Muscle layer of colon (tissue), 2 donors: ENCODE data around the gene GMPR.
A peak's percentile ranks its signal among the peaks of the same experiment; 100 is the strongest.

Source experiments
- H3K27ac ChIP-seq: one replicate; pipeline ENCODE4 v1.7.0; 2013; ENCODE audit warnings: low read depth, mild to moderate bottlenecking, low read length, moderate library complexity
- H3K27me3 ChIP-seq, 2 donors: one replicate each; pipeline ENCODE4 v1.7.0; 2013; ENCODE audit warnings: low read length in 2 of 2, mild to moderate bottlenecking in 2 of 2; ENCODE audit not compliant: insufficient read depth in 2 of 2, control insufficient read depth in 1 of 2
- H3K36me3 ChIP-seq: one replicate; pipeline ENCODE4 v1.7.0; 2013; ENCODE audit warnings: mild to moderate bottlenecking, low read length; ENCODE audit not compliant: insufficient read depth
- H3K4me1 ChIP-seq: one replicate; pipeline ENCODE4 v1.7.0; 2013; ENCODE audit warnings: mild to moderate bottlenecking, low read length; ENCODE audit not compliant: insufficient read depth
- H3K4me3 ChIP-seq, 2 donors: one replicate each; pipeline ENCODE4 v1.7.0; 2013; ENCODE audit warnings: low read length in 2 of 2, low read depth in 1 of 2, mild to moderate bottlenecking in 1 of 2, moderate library complexity in 1 of 2
- H3K9ac ChIP-seq: one replicate; pipeline ENCODE4 v1.7.0; 2013; ENCODE audit warnings: low read length
- H3K9me3 ChIP-seq: one replicate; pipeline ENCODE4 v1.7.0; 2013; ENCODE audit warnings: mild to moderate bottlenecking, low read length
- donor health status: abdominal sarcoma.
- donor health status: Adenocarcinoma of cecum.

The GMPR gene

GRCh38 chr6:16337295-16337975 is 99.0 kb downstream of the GMPR start:
- Histone ChIP-seq H3K27me3 (no peaks in the 10 kb centered on the region), H3K4me1 (peaks cover 53% of the 10 kb centered on the region), H3K27ac (peak overlapping the region; percentile 65), H3K9me3 (no peaks in the 10 kb centered on the region), H3K4me3 (peak overlapping the region in 1 of 2 donors; percentile 1), H3K9ac (no peak overlapping the region), H3K36me3 (no peaks in the 10 kb centered on the region)

GRCh38 chr6:16338577-16339264 is 100.3 kb downstream of the GMPR start:
- Histone ChIP-seq H3K4me1 (peaks cover 45% of the 10 kb centered on the region), H3K9me3 (no peaks in the 10 kb centered on the region), H3K27ac (peak overlapping the region; percentile 16), H3K36me3 (no peaks in the 10 kb centered on the region), H3K27me3 (no peaks in the 10 kb centered on the region), H3K4me3 (no peak overlapping the region), H3K9ac (no peak overlapping the region)

- Histone ChIP-seq H3K4me3 (no peak overlapping the region), H3K4me1 (peaks cover 41% of the 10 kb centered on the region), H3K36me3 (no peaks in the 10 kb centered on the region), H3K27ac (peak overlapping the region; percentile 16), H3K9ac (no peak overlapping the region), H3K27me3 (no peaks in the 10 kb centered on the region), H3K9me3 (no peaks in the 10 kb centered on the region)
Measured at GRCh38 chr6:16339265-16339587, 100.8 kb downstream of the GMPR start.

GRCh38 chr6:16343593-16343992 is 105.2 kb downstream of the GMPR start:
- no peaks in the 10 kb centered on the region for H3K27me3 ChIP-seq
- H3K27ac ChIP-seq, result no peak overlapping the region
- H3K9me3 ChIP-seq, result no peaks in the 10 kb centered on the region
- peaks cover 29% of the 10 kb centered on the region for H3K4me1 ChIP-seq
- H3K36me3 ChIP-seq, result no peaks in the 10 kb centered on the region
- no peak overlapping the region for H3K4me3 ChIP-seq
- no peak overlapping the region for H3K9ac ChIP-seq

GRCh38 chr6:16344756-16345155 is 106.4 kb downstream of the GMPR start:
- Histone ChIP-seq H3K9me3 (no peaks in the 10 kb centered on the region), H3K9ac (no peak overlapping the region), H3K36me3 (no peaks in the 10 kb centered on the region), H3K27me3 (no peaks in the 10 kb centered on the region), H3K4me1 (peaks cover 18% of the 10 kb centered on the region), H3K27ac (no peak overlapping the region), H3K4me3 (no peak overlapping the region)
